Neural progenitor cell (in vitro differentiated cells): Measurements from ENCODE around the gene SLC43A1.

Experiments used
- CTCF ChIP-seq: fragments of 200-600 bp; sonication (generic); IDR thresholded peaks from 2 replicates; pipeline ENCODE4 v1.5.1; 2017; ENCODE audit warnings: antibody characterized with exemption, mild to moderate bottlenecking
- EZH2 ChIP-seq: fragments of 200-600 bp; sonication (generic); IDR thresholded peaks from 2 replicates; pipeline ENCODE4 v1.6.1; 2017; ENCODE audit warnings: antibody characterized with exemption, mild to moderate bottlenecking, moderate library complexity
- EZH2phosphoT487 ChIP-seq: fragments of 200-600 bp; sonication (generic); IDR thresholded peaks from 2 replicates; pipeline ENCODE4 v1.6.1; 2017; ENCODE audit warnings: antibody characterized with exemption

- TF ChIP-seq CTCF (no peak), EZH2phosphoT487 (no peak), EZH2 (no peak)
These were observed 34.2 kb downstream of the SLC43A1 start for GRCh38 chr11:57481315-57481714.
